ENCODE data around the gene RIMBP2. TPM values are rescaled to one million over a fixed set of nuclear protein-coding genes. Genes with fewer than 3 reads are reported as not detected.

The RIMBP2 gene
- total and polyA plus RNA-seq, 2 donors (not counting 1 experiment from before 2014, with no cell fraction given): 0.17 TPM; not detected in 1

DNA sequence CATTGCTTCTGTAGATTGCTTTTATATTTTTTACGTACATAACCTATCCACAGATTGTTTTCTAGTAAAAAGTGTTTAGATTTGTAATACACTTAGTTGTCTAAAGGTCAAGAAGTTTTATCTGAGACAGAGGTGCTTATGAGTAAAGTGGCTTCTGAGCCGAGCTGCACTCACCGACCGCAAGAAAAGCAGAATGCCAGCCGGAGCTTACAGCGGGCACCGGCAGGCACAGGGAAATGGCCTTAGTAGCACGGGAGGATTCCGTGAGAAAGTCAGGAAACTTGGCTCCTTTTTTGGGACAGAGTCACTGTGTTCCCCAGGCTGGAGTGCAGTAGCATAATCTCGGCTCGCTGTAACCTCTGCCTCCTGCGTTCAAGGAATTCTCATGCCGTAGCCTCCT lies 348.6 kb downstream of the RIMBP2 start:
- TF ChIP-seq EZH2 (IDR thresholded peaks at IDR 0.05; ENCODE audit: low read length, missing control alignments): no peak
- TF ChIP-seq, protein P1, sequence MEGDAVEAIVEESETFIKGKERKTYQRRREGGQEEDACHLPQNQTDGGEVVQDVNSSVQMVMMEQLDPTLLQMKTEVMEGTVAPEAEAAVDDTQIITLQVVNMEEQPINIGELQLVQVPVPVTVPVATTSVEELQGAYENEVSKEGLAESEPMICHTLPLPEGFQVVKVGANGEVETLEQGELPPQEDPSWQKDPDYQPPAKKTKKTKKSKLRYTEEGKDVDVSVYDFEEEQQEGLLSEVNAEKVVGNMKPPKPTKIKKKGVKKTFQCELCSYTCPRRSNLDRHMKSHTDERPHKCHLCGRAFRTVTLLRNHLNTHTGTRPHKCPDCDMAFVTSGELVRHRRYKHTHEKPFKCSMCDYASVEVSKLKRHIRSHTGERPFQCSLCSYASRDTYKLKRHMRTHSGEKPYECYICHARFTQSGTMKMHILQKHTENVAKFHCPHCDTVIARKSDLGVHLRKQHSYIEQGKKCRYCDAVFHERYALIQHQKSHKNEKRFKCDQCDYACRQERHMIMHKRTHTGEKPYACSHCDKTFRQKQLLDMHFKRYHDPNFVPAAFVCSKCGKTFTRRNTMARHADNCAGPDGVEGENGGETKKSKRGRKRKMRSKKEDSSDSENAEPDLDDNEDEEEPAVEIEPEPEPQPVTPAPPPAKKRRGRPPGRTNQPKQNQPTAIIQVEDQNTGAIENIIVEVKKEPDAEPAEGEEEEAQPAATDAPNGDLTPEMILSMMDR (conservative IDR thresholded peaks at IDR 0.05 in 1 of 2, IDR thresholded peaks at IDR 0.05 in 1 of 2; ENCODE audit: low read depth in 1 of 2, low read length in 2 of 2): no peak
- Histone ChIP-seq H3K36me3 (ENCODE audit: control insufficient read depth, insufficient read depth, low read length) (no peaks in the 10 kb centered on the region), H3K27me3 (ENCODE audit: control insufficient read depth, insufficient read depth, low read length) (no peaks in the 10 kb centered on the region), H3K4me2 (ENCODE audit: extremely low read depth, insufficient read depth, low read length) (no peak overlapping the region), H3K79me2 (ENCODE audit: control insufficient read depth, insufficient read depth, low read length) (no peaks in the 10 kb centered on the region), H2AFZ (ENCODE audit: low read length) (no peak overlapping the region), H4K20me1 (ENCODE audit: control insufficient read depth, extremely low read depth, insufficient read depth, low read length) (no peaks in the 10 kb centered on the region), H3K27ac (ENCODE audit: insufficient read depth, low read length) (no peak overlapping the region), H3K9me3 (ENCODE audit: control insufficient read depth, insufficient read depth, low read depth, low read length) (no peaks in the 10 kb centered on the region), H3K4me1 (ENCODE audit: control insufficient read depth, extremely low read depth, insufficient read depth, low read length) (no peaks in the 10 kb centered on the region), H3K9ac (ENCODE audit: insufficient read depth, low read length) (no peak overlapping the region), H3K4me3 (replicated peaks in 1 of 4; ENCODE audit: control extremely low read depth in 1 of 4, insufficient read depth in 1 of 4, low read depth in 3 of 4, low read length in 4 of 4) (no peak overlapping the region)
- no peak for DNase-seq (ENCODE audit: low read depth in 2 of 2)

DNA sequence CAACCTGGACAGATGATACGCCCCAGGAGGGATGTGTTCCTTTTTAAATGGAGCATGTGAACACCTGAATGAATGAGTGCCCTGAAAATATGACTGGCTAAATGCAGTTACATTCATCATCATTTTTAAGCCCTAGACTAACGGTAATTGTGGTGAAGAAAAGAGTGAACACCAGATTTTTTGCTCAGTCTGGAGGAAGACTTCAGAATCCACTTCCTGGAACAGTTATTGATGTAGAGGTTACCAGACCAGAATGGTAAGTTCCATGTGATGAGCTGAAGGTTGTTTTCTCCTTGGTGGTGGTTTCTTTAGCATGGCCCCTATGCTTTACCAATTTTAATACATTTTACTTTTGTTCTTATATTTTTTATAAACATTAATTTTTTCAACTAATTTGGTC lies 349.1 kb downstream of the RIMBP2 start:
- Histone ChIP-seq H3K36me3 (ENCODE audit: control insufficient read depth, insufficient read depth, low read length) (no peaks in the 10 kb centered on the region), H3K4me2 (ENCODE audit: extremely low read depth, insufficient read depth, low read length) (no peak overlapping the region), H3K9ac (ENCODE audit: insufficient read depth, low read length) (no peak overlapping the region), H3K27me3 (ENCODE audit: control insufficient read depth, insufficient read depth, low read length) (no peaks in the 10 kb centered on the region), H3K9me3 (ENCODE audit: control insufficient read depth, insufficient read depth, low read depth, low read length) (no peaks in the 10 kb centered on the region), H3K4me1 (ENCODE audit: control insufficient read depth, extremely low read depth, insufficient read depth, low read length) (no peaks in the 10 kb centered on the region), H3K27ac (ENCODE audit: insufficient read depth, low read length) (no peak overlapping the region), H3K4me3 (replicated peaks in 1 of 4; ENCODE audit: control extremely low read depth in 1 of 4, insufficient read depth in 1 of 4, low read depth in 3 of 4, low read length in 4 of 4) (no peak overlapping the region), H4K20me1 (ENCODE audit: control insufficient read depth, extremely low read depth, insufficient read depth, low read length) (no peaks in the 10 kb centered on the region), H3K79me2 (ENCODE audit: control insufficient read depth, insufficient read depth, low read length) (no peaks in the 10 kb centered on the region), H2AFZ (ENCODE audit: low read length) (no peak overlapping the region)
- DNase-seq (ENCODE audit: low read depth in 2 of 2): no peak
- no peak for TF ChIP-seq EZH2 (IDR thresholded peaks at IDR 0.05; ENCODE audit: low read length, missing control alignments)
- TF ChIP-seq, protein P1 (conservative IDR thresholded peaks at IDR 0.05 in 1 of 2, IDR thresholded peaks at IDR 0.05 in 1 of 2; ENCODE audit: low read depth in 1 of 2, low read length in 2 of 2): no peak

DNA sequence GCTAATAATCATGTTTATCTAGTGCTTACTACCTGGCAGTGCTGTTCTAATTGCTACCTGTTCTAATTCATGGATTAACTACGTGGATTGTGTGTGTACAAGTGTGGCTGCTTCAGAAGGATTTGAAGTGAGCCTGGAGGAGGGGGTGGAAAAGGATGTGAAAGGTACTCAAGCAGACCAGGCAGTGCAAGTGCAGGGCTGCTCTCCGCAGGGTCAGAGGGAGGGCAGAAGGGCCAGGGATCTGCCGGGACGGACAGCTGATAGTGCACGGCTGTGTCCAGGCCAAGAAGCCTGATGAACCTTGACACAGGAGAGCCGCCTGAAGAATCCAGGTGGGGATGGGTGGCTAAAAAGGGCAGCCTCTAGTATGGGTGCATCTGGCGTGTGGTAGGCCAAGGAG lies 349.9 kb downstream of the RIMBP2 start:
- no peak for DNase-seq (ENCODE audit: low read depth in 2 of 2)
- no peak for TF ChIP-seq EZH2 (IDR thresholded peaks at IDR 0.05; ENCODE audit: low read length, missing control alignments)
- TF ChIP-seq, protein P1 (conservative IDR thresholded peaks at IDR 0.05 in 1 of 2, IDR thresholded peaks at IDR 0.05 in 1 of 2; ENCODE audit: low read depth in 1 of 2, low read length in 2 of 2): no peak
- Histone ChIP-seq H3K4me3 (replicated peaks in 1 of 4; ENCODE audit: control extremely low read depth in 1 of 4, insufficient read depth in 1 of 4, low read depth in 3 of 4, low read length in 4 of 4) (no peak overlapping the region), H3K27me3 (ENCODE audit: control insufficient read depth, insufficient read depth, low read length) (no peaks in the 10 kb centered on the region), H3K9ac (ENCODE audit: insufficient read depth, low read length) (no peak overlapping the region), H3K36me3 (ENCODE audit: control insufficient read depth, insufficient read depth, low read length) (no peaks in the 10 kb centered on the region), H2AFZ (ENCODE audit: low read length) (no peak overlapping the region), H3K79me2 (ENCODE audit: control insufficient read depth, insufficient read depth, low read length) (no peaks in the 10 kb centered on the region), H3K9me3 (ENCODE audit: control insufficient read depth, insufficient read depth, low read depth, low read length) (no peaks in the 10 kb centered on the region), H3K4me2 (ENCODE audit: extremely low read depth, insufficient read depth, low read length) (no peak overlapping the region), H3K27ac (ENCODE audit: insufficient read depth, low read length) (no peak overlapping the region), H3K4me1 (ENCODE audit: control insufficient read depth, extremely low read depth, insufficient read depth, low read length) (no peaks in the 10 kb centered on the region), H4K20me1 (ENCODE audit: control insufficient read depth, extremely low read depth, insufficient read depth, low read length) (no peaks in the 10 kb centered on the region)

Measured in fibroblast of lung (primary cell).